Stimulated activated CD4-positive, alpha-beta T cell treated with anti-CD3 and anti-CD28 coated beads, Interleukin-4, amount 100 ng/mL, for 24 hours (primary cell): Measurements from ENCODE around the gene TFAP2D.

Experiments
- DNase-seq: peaks from one replicate; pipeline ENCODE4 v3.0.0-alpha.2; 2020

The TFAP2D gene

DNA sequence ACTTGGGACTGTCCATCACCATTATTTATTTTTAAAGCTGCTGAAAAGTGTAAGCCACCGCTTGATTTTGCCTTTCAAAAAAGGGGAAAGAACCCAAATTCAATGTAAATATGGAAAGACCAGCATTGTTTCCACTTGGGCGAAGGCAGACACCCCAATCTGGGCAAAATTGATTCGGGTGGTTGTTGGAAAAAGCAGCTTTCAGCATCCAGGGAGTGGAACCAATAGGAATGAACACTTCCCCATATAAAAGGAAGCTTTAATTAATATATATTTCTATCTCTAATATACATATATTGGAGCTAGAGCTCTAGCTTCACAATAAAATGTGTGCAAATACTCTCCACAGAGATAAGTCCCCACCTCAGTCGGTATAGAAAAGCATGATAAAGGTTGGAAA, at the start of gene TFAP2D:
Gene TFAP2D (plus strand): TSS at position 301 of the 400 bp plus-strand sequence. CDS start 530 bp downstream, outside the sequence.
- no peak for DNase-seq

DNA sequence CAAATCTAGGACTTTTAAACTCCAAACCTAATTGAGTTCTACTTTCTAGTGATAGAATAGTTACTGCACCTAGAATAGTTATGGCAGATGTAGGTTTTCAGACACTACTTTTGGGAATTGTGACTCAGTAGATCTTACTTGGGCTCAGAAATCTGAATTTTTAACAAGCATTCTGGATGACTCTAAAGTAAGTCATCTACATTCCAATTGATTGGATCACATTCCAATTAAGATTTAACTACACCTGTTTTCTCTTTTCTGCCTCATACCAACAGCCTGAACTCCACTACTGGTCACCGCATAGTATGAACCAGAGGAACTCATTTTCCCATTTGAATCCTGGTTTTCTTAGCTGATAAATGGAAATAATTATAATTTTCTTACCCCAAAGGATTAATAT, 49.5 kb upstream of the TFAP2D start:
- DNase-seq: no peak

DNA sequence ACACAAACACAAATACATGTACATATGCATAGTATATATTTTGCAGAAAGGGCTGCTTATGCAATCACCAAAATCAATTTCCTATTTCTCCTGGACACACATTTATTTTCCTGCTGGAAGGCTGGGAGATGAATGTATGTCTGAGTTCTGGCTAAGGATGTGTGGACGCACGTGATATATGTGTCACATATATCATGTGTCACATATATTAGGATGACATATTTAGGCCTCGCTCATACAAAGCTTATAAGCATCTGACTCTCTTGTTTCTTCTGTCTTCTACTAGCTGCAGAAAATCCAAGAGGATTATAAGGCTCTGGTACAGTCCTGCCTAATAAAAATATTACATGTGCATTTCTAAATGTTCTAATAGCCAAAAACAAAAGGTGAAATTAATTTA, 47.2 kb upstream of the TFAP2D start:
- no peak for DNase-seq

DNA sequence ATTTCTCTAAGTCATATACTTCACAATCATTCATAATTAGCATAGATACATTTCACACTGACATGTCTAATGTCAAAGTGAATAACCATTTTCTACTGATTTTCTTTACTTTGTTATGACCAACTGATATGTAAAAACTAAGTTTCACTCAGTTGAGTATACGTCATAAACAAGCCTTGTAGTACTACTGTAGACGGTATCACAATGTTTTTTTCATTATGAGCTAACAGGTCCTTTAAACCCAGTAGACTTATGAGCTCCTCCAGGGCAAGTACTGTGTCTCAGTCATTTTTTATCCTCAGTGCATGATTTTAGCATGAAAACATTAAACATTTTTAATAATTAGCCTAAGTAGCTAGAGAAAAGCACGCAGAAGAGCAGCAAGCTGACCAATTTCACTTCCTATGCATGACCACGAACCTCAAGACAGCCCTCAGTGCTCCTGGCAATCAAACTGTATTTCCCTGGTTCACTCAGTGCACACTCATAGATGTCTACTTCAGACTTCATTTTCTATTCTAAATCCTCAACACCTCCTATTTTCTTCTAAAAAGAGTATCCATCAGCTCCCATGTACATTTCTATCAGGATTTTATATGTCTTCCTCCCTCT, 32.0 kb upstream of the TFAP2D start:
- DNase-seq: no peak

DNA sequence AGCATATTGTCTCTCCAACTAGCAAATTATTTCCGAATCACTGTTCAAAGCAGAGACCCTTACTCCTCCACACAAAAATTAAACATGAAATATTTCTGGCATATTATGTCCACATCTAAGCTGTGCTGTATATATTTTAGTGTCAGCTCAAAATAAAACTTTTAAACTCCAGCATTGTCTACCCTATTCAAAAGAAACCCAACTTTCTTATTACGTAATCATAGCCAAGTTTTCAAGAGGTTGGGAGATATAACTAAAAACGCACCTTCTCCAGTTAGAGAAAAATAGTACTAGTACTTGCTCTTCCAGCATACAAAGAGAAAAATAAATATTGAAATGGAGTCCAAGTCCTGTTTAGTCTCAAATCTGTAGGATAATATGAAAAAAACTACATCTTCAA, 24.1 kb upstream of the TFAP2D start:
- DNase-seq: no peak

DNA sequence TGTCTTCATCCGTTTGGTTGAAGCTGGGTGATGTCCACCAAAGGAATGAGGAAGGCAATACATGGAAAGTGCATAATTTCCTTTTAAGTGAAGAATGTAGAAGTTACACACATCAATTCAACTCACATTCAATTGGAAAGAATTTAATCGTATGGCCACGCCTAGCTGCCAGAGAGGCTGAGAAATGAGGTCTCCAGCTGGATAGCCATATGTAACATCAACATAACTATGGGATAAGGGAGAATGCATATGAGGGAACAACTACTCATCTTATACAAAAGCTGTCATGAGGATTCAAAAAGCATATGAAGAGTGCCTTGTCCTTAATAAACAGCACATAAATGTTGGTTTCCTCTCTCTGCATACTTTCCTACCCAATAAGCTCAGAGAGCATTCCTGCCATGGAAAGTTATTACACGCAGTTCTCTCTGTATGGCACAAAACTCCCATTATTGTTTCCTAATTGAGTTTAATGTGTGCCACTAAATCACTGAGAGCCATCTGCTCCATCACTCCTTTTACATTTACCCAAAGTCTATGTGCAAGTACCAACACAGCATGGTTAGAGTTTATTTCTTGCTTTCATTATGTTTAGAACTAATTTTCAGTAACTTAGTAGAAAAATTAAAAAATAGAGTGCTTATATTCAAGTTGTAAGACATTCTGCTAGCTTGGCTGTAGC, 21.4 kb upstream of the TFAP2D start:
- DNase-seq: no peak

DNA sequence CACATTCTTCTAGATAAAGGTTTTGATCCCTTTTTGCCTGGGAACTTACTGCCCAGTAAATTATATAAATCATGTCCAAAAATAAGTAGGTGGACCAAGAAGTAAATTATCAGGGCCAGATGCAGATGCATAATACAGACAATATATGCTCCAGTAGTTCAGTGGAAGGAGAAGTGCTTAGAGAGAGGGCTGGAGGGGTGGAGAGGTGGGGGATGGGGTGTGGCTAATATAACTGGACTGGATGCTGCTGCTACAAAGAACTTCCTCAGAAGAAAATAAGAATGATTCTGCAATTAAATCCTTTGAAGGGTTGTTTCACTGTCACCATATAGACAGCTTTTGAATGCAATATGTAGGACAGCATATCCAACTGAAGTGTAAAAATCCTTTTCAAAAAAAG, 14.8 kb upstream of the TFAP2D start:
- no peak for DNase-seq

DNA sequence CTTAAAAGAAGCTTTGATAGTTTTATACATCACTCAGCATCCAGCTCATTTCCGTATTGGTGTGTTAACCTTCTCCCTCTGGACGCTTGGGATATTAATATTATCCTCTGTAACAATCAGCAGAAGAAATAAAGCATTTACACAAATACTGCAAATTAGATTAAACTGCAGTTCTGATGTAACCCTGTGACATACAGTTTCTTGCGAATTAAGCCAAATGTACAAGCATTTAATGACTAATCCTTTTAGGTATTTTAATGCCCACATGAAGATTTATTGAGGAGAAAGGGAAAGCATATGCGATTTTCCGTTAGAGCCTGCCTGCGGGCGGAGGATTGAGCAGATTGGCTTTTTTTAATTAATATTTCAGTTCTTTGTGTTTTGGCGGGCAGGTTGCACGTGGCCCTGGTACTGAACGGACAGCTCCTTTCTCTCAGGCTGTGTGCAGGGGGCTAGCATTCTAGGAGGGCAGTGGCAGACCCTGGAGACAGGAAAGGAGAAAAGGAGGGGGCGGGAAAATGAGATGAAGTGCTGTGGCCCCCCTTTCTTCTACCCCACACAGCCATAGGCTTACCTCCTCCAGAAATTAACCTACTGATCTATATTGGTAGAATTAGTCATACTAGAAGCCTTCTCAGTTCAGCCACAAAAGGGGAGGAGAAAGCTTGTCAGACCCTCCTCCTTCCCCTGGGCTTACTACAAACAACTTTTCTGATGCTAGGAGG, 14.1 kb upstream of the TFAP2D start:
- no peak for DNase-seq

DNA sequence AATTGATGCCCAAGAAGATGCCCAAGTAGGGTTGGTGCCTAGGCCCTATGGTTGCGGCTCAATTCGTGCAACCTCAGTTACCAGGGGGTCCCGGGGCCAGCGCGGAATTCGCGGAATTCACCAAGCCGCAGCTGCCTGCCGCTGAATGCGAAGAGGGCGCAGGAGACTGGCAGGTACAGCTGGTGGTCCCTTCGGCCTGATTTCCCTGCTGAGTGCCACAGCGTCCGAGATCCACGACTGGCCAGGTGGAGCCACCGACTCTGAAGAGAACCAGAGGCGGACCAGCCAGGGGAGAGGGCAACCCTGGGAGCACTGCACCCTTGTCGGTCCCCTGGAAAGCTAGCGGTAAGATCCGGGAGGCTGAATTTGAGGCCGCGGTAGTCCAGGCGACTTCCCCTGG, 6.8 kb upstream of the TFAP2D start:
- DNase-seq: no peak

DNA sequence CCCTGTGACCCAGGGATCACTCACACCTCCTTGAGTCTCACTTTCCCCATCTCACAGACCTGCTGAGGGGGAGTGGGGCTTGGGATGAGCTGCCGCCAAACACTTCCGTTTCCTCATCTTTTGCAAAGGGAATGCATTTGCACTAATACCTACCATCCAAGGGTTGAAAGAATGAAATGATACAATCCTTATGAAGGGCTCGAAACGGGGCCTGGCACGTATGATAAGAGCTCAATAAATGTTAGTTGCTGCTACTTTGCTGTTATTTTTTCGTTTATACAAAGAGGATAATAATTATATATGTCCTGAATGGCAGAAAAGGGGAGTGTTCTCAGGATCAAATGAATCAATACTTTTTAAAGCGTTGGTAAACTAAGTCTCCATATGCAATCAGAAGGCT, 6.1 kb upstream of the TFAP2D start:
- DNase-seq: no peak

DNA sequence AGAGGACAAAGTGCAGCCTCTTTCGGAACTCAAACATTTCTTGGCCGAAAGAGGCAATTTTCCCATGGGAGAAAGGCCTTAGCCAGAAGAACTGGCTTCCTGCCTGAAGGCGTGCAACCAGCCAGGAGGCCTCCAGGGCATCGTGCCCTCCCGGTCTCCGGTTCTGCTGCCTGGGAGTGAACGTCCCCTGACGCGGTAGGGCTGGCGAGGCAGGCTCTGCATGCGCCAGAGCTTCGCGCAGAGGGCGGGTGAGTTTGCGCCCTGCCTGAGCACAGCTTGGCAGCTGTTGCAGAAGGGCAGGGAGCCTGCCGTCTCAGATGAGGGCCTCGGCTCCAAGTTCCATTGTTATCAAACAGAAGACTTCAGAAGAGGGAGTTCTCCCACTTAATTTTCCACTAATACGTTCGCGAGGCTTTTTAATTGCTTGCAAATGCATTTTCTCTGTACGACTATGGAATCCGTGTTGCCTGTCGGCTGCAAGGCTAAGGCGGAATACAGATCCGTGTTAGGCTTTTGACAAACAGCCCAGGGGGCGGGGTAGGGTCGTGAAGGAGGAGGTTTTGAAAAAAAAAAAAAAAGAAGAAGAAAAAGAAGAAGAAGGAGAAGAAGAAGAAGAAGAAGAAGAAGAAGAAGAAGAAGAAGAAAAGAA, 5.5 kb upstream of the TFAP2D start:
- no peak for DNase-seq

DNA sequence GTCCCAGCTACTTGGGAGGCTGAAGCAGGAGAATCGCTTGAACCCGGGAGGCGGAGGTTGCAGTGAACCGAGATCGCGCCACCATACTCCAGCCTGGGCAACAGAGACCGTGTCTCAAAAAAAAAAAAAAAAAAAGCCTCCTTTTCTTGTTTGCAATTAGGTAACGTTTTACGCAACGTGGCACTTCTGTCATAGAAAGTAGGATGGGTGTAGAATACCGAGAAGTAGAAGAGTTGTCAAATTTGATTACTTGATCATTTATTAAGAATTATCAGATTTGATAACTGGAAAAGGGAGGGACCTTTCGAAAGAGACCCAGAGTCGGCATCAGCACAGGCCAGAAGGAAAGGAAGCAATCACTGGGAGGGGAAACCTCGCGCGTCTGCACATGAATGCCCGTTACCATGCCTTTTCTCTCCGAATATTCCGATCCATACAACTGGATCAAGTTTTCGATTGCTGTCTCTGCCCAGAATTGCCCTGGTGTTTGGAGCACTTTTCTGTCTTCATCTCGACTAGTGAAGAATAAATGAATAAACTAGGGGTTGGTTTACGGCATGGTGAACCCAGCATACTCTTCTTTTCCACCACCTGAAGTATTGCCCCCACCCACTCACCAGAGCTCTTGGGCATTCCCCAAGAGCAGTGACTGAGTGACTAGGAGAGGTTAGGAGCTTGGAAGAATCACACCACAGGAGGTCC, 4.5 kb upstream of the TFAP2D start:
- no peak for DNase-seq

DNA sequence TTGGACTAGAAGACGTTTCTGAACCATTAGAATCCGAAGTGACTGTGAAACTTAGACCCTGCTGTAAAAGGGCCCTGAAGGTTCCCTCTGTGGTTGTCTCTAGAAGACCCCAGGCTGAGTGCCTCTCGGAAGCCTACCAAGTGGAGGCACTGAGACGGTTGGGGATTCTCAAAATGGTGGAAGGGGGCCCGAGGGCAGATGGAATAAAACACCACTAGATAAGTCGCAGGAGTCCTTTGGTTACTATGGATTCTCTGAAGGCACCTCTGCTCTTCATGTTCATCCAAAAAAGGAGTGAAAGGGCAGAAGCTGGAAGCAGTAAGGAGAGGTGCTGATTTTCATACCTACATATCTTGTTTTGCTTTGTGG, 4.0 kb upstream of the TFAP2D start:
- DNase-seq: no peak

DNA sequence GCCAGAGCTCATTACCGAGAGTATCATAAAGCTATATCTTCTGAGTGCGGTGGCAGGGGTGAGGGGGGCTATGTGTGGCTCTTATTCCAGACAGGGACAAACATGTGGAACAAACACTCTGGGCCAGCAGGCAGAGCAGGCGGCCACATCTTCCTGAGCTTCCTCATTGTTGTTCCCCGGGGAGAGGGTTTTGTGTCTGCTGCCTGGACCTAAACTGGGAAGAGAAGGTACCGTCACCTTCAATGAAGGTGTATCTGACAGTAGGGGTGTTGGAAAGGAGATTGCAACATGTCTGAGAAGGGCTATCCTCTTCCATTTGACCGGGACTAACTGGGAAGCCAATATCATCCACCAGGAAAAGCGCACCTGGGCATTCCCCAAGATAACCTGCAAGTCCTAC, 1.6 kb upstream of the TFAP2D start:
- DNase-seq: no peak

DNA sequence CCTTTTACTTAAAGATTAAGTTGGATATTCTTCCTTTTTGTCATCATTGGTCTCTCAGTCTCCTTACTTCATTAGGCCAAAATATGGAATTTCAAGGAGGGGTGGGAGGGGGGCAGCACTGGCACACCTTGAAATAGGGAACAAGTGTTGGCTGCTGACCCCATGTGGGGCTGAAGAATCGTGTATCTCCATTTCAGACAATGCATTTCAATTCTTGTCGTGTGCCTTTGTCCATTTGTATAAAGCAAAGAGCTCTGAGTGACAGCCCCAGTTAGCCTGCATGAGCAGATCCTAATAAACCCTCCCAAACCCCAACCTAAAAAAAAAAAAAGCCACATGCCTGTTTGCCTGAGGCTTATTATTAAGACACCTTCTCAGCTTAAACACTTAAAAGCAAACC, 1.0 kb upstream of the TFAP2D start:
- no peak for DNase-seq

DNA sequence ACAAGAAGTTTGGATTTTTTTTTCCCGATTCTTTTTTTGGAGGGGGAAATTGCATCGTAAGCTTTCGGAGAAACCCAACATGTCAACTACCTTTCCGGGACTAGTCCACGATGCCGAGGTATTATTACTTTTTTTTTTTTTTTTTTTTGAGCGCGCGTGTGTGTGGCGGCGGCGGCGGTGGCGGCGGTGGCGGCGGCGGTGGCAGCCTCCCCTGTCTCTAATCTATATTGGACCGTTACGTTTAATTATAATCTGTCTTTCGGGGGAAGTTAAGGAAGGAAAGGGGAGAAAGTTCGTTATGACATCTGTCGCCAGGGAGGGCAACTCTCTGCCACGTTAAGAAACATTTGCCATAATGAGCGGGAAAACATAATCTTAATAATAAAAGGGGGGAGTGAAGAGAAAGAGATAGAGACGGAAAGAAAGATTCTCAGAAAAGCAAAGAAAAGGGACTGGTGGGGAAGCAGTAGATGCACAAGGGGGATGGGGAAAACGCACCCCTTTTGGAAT, 706 bp downstream of the TFAP2D start:
- no peak for DNase-seq

DNA sequence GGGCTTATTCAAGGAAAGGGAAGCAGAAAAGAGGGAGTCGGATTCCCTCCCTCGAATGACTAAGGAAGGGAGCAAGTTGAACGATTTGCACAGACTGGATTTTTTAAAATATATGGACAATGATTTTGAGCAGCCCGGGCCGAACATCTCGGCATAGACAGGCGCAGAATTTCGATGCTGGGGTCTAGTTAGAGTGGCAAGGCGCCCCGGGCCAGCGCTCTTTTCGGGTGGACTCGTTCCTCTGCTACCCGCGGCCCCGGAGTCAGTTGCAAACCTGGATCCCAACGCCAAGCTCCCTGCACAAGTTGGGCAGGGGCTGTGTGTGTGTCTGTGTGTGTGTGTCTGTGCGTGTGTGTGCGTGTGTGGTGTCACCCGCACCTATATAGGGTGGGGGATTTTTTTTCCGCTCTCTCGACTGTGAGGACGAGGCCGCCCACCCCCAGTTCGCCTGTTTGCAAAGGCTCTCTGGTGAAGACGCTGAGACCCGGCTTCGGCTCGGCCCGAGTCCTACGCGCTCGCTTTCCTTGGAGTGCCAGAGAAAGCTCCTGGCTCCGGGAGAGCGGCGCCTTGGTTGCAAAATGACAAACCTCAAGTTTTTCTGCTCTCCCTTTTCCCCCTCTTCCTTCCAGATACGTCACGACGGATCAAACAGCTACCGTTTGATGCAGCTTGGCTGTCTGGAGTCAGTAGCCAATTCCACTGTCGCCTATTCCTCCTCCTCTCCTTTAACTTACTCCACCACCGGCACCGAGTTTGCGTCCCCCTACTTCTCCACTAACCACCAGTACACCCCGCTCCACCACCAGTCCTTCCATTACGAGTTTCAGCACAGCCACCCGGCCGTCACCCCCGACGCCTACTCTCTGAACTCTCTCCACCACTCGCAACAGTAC, 1.4 kb downstream of the TFAP2D start:
- DNase-seq: no peak

DNA sequence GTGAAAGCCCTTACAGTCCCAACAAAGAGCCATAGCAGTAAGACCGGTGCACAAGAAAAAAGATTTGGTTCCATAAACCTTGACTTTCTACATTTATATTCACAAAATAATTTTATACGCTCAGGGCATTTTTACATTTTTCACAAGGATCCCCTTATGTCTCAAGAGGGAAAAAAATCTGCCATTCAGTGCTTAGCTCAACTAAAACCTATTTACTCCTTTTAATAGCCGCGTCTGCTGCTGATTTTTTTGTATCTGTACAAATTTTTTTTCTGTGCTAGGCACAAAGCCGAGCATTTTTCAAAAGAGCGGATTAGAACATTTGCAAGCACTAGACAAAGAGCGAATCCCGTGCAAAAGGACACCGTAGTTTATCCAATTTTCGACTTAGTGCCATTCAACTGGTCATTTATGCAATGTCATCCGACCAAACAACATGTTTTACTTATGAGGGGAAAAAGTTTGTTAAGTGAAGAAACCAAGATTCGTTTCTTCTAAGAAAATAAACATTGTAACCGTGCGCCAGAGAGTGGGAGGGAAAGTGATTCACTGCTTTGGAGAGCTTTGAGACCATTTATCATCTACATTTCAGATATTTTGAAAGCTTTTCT, 3.7 kb downstream of the TFAP2D start:
- DNase-seq: no peak

DNA sequence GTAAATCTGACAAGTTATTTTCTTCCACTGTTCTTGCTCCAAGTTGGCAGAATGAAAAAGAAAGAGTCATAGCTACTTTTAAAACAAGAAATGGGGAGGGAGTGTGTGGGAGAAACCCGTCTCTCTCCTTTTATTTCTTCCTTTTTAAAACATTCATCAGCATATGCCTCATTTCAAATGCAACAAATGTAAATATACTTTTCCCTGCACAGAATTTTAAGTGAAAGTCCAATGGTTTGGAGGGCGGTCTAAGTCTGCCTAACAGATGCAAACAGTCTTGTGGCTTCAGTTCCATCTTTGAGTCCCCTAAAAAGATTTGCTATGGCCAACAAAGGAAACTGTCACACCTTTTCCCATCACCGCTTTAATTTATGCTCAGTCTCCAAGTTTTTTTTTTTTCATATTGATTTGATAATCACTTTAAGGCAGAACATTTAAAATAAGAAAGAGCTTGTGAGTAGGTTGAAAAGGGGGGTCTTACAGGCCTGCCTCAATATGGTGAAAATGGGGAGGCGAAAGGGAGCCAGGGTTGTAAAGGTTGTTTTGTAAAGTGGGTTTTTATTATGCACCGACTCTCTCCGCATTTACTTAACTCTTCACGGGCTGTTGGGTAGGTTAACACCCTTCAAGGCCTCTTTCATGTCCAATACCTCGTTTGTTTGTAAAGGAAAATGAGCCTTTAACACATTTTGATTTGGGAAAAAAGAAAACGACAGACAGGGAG, 4.6 kb downstream of the TFAP2D start:
- no peak for DNase-seq

DNA sequence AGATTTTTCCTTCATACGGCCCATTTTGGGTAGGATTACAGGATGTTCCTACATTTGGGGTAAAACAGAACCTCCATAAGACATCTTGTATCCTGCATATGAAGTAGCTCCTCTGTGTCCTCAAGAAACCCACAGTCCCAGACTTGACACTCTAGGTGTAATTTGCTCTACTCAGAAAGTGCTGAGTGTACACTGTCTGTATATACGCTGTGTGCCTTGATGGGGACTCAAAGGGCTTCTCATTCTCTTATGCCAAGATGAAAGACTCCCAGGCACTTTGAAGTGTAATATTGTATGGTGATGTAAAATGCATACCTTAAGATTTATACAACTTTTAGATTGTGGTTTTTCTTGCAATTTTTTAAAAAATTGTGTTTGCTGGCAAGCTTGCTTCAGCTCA, 5.2 kb downstream of the TFAP2D start:
- DNase-seq: no peak

DNA sequence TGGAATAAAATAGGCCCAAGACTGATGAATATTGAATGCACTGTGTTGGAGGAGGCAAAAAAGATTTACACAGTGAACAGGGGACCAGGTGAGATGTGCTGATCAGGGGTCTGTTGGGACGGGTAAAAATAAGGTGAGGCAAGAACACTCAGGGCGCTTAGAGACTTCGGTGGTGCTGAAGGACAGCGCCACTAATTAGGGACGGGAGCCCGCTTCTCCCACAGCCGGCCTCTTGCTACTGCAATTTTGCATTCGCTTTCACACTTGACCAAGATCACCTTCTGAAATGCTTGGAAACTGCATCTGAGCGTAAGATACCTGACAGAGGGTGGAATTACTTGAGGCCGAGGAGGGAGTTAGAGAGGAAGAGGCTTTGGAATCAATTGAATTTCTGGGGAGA, 7.3 kb downstream of the TFAP2D start:
- no peak for DNase-seq
